Measurements from ENCODE around the gene ADGRL3.

The ADGRL3 gene

GRCh38 chr4:61553557-61554125 lies 353.5 kb downstream of the ADGRL3 start:
- DNase-seq = no peak

GRCh38 chr4:61555789-61556188 lies 355.7 kb downstream of the ADGRL3 start:
- no peak for DNase-seq

- no peak for DNase-seq
Observed at GRCh38 chr4:61556277-61556676, 356.2 kb downstream of the ADGRL3 start.

GRCh38 chr4:61559396-61559795 lies 359.3 kb downstream of the ADGRL3 start:
- peak in 1 of 14 donors; percentile 18 for DNase-seq

GRCh38 chr4:61561028-61561427 lies 360.9 kb downstream of the ADGRL3 start:
- no peak for DNase-seq

- no peak for DNase-seq
Observed at GRCh38 chr4:61571761-61572559, 371.8 kb downstream of the ADGRL3 start.

- no peak for DNase-seq
Observed at GRCh38 chr4:61575796-61576195, 375.7 kb downstream of the ADGRL3 start.

- no peak for DNase-seq
Observed at GRCh38 chr4:61579786-61580185, 379.7 kb downstream of the ADGRL3 start.

GRCh38 chr4:61580721-61581377 lies 380.7 kb downstream of the ADGRL3 start:
- DNase-seq = no peak

- DNase-seq = no peak
Observed at GRCh38 chr4:61583696-61584095, 383.6 kb downstream of the ADGRL3 start.

GRCh38 chr4:61588621-61589402 lies 388.7 kb downstream of the ADGRL3 start:
- no peak for DNase-seq

GRCh38 chr4:61590881-61591280 lies 390.8 kb downstream of the ADGRL3 start:
- no peak for DNase-seq

GRCh38 chr4:61596606-61597340 lies 396.6 kb downstream of the ADGRL3 start:
- no peak for DNase-seq

- no peak for DNase-seq
Observed at GRCh38 chr4:61603086-61603485, 403.0 kb downstream of the ADGRL3 start.

GRCh38 chr4:61604054-61604453 lies 403.9 kb downstream of the ADGRL3 start:
- no peak for DNase-seq

- no peak for DNase-seq
Observed at GRCh38 chr4:61605984-61606383, 405.9 kb downstream of the ADGRL3 start.

- DNase-seq = no peak
Observed at GRCh38 chr4:61614231-61614630, 414.1 kb downstream of the ADGRL3 start.

GRCh38 chr4:61619528-61619927 lies 419.4 kb downstream of the ADGRL3 start:
- no peak for DNase-seq

- DNase-seq = no peak
Observed at GRCh38 chr4:61628282-61628681, 428.2 kb downstream of the ADGRL3 start.

- DNase-seq = no peak
Observed at GRCh38 chr4:61628727-61629126, 428.6 kb downstream of the ADGRL3 start.

GRCh38 chr4:61630548-61630947 lies 430.4 kb downstream of the ADGRL3 start:
- DNase-seq = no peak

GRCh38 chr4:61638591-61638990 lies 438.5 kb downstream of the ADGRL3 start:
- DNase-seq = no peak

Measured in C1 segment of cervical spinal cord (tissue), 14 donors.